Activated T-cell treated with anti-CD3 and anti-CD28 coated beads, Interleukin-2, amount 50 U/mL, for 72 hours (primary cell): ENCODE data around the gene FAM13A. TPM values are rescaled to one million over a fixed set of nuclear protein-coding genes. Genes with fewer than 3 reads are reported as not detected.
"Not testable (repeated sequence)": the region's sequence is repeated elsewhere in the genome, so short reads cannot be mapped to it uniquely, and the experiment has no call there.

Experiments
- ATAC-seq, 2 donors: fragments of 150-1000 bp; cut with Tn5 transposase; replicated peaks in 1 of 2; 2 replicates each; pipeline ENCODE4 v1.10.0; 2021; ENCODE audit warnings: moderate library complexity in 2 of 2, mild to moderate bottlenecking in 1 of 2
- DNase-seq, 2 donors: peaks; one replicate each; pipeline ENCODE4 v3.0.0; 2021 to 2022; ENCODE audit warnings: mixed read lengths in 1 of 2
- H3K27ac Mint-ChIP-seq: one replicate; pipeline ENCODE4 v1.8.0; 2022; ENCODE audit warnings: mild to moderate bottlenecking, moderate library complexity, mixed read lengths
- H3K27me3 Mint-ChIP-seq: one replicate; pipeline ENCODE4 v1.8.0; 2022; ENCODE audit warnings: low read depth, mixed read lengths
- H3K36me3 Mint-ChIP-seq, 2 donors: one replicate each; pipeline ENCODE4 v1.8.0; 2022; ENCODE audit warnings: mixed read lengths in 2 of 2, mild to moderate bottlenecking in 1 of 2; ENCODE audit not compliant: insufficient read depth in 2 of 2
- H3K4me1 Mint-ChIP-seq: one replicate; pipeline ENCODE4 v1.8.0; 2022; ENCODE audit warnings: low read depth, mixed read lengths
- H3K4me3 Mint-ChIP-seq, 2 donors: one replicate each; pipeline ENCODE4 v1.8.0; 2022; ENCODE audit warnings: mild to moderate bottlenecking in 2 of 2, mixed read lengths in 2 of 2, moderate library complexity in 2 of 2
- H3K9me3 Mint-ChIP-seq, 2 donors: one replicate each; pipeline ENCODE4 v1.8.0; 2022; ENCODE audit warnings: mixed read lengths in 2 of 2
- total RNA-seq, 2 donors: library from RNA; stranded (reverse); gene quantifications; one replicate each; pipeline ENCODE4 v1.2.3, GENCODE V29; 2022

The FAM13A gene
- total RNA-seq, 2 donors from 2014 or later = 4.4 to 5.9 TPM

DNA sequence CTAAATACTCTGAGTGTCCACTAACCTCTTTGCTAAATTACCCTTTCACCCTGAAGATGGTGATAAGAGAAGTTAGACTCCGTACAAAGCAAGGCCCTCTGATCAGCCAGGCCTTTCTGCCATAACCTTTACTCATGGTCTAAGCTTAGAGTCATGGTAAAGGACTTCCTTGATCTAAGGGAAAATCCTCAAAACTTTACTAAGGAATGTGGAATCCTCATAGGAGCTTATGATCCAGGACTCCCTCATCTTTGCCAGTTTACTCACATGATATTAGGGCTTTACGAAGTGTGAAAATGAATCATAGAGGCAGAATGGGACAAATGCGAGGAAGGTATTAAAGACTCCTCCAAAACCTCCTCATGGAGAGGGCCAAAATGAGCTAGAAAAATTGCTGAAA lies 7.9 kb upstream of the FAM13A start:
- H3K27ac Mint-ChIP-seq = no peak overlapping the region
- no peaks in the 10 kb centered on the region for H3K4me1 Mint-ChIP-seq
- H3K27me3 Mint-ChIP-seq = no peaks in the 10 kb centered on the region
- H3K9me3 Mint-ChIP-seq = peaks cover 10 to 11% of the 10 kb centered on the region in 2 donors
- DNase-seq = no peak
- no peak overlapping the region for H3K4me3 Mint-ChIP-seq
- ATAC-seq = no peak
- peaks cover 16 to 20% of the 10 kb centered on the region in 2 donors for H3K36me3 Mint-ChIP-seq

DNA sequence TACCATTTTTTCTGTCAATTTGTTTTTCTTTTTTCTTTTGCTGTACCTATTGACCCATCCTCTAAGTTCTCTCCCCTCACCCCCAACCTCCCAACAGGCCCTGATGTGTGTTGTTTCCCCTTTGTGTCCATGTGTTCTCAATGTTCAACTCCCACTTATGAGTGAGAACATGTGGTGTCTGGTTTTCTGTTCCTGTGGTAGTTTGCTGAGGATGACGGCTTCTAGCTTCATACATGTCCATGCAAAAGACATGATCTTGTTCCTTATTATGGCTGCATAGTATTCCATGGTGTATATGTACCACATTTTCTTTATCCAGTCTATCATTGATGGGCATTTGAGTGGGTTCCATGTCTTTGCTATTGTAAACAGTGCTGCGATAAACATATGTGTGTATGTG lies 859 bp upstream of the FAM13A start:
- DNase-seq, H3K4me3 Mint-ChIP-seq, H3K27ac Mint-ChIP-seq, ATAC-seq: not testable (repeated sequence)
- peaks cover 14% of the 10 kb centered on the region in 2 donors for H3K36me3 Mint-ChIP-seq
- peaks cover 33% of the 10 kb centered on the region for H3K4me1 Mint-ChIP-seq
- peaks cover 9 to 12% of the 10 kb centered on the region in 2 donors for H3K9me3 Mint-ChIP-seq
- H3K27me3 Mint-ChIP-seq = peaks cover 21% of the 10 kb centered on the region

DNA sequence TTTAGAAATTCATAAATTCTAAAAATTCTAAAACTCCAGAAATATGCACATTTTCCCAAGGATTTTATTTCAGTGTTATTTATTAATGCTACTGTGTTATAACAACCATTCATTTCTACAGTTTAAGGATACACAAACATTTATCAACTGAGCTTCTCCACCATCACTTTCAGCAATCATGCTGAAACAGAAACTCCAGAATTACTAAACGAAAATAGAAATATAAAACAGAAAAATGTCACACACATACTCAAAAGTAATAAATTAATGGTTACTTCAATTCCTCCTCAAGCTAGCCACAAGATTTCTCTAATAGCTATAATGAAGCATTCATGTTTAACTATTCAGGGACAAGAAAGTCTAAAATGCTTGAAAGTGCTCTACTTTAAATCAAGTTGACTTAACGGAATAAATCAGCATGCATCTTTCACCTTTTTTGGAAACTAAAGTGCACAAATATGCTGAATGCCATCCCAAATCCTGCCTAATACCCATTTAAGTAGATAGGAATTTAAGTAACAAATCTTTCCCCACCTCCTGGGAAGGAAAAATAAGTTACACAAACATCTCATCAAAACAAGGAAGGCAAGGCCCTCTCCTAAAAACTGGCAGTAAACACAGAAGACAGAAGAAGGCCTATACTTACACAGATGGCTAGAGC lies 563 bp downstream of the FAM13A start:
- Mint-ChIP-seq H3K4me3 (peak overlapping the region in 1 of 2 donors; percentile 1), H3K4me1 (peaks cover 33% of the 10 kb centered on the region), H3K36me3 (peaks cover 2 to 7% of the 10 kb centered on the region in 2 donors), H3K27me3 (peaks cover 26% of the 10 kb centered on the region), H3K9me3 (peaks cover 3 to 11% of the 10 kb centered on the region in 2 donors), H3K27ac (no peak overlapping the region)
- DNase-seq = no peak
- no peak for ATAC-seq

DNA sequence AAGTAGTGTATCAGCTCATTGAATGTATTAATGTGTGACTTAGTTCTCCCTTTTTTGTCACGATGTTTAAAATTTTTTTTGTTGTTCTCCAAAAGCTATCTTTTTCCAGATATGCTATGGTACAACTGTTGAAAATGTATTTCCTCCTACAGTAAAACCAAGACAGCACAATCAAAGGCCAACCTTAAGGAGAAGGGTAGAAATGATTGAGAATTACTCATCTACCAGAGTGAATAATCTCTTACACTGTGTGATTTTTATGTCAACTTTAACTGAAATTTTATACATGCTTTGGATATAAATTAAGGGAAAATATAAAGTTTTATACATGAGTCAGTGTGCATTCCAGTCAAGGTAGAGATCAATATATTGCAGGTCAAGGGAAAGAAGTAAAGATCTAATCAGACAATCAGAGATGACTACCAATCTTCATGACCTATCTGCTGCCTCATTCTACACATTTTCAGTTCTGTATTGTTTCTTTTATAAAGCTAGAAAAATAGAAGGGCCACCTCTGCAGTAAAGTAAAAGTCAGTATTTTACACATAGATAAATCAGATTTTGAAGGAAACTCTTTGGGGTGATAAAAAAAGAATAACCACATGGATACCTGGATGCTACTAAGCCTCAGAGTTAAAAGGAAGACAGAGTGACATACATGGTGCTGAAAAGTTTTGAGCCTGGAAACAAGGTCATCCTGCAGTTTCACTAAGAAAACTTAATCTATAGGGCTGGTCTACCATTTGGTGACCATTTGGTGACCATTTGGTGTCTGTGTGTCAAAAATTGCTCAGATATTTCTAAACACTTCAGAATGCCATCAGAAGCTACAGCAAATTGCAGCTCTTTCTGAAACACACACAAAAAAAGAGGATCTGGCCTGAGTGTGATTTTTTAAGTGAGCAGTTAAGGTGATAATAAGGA lies 1.6 kb downstream of the FAM13A start:
- H3K4me3 Mint-ChIP-seq = peak overlapping the region; percentile 18 to 63
- H3K9me3 Mint-ChIP-seq = peaks cover 3% of the 10 kb centered on the region in 2 donors
- H3K4me1 Mint-ChIP-seq = peaks cover 33% of the 10 kb centered on the region
- peaks cover 26% of the 10 kb centered on the region for H3K27me3 Mint-ChIP-seq
- DNase-seq = no peak
- peaks cover under 1 to 2% of the 10 kb centered on the region in 2 donors for H3K36me3 Mint-ChIP-seq
- peak; percentile 97 to 98 for ATAC-seq
- peak overlapping the region; percentile 81 for H3K27ac Mint-ChIP-seq

DNA sequence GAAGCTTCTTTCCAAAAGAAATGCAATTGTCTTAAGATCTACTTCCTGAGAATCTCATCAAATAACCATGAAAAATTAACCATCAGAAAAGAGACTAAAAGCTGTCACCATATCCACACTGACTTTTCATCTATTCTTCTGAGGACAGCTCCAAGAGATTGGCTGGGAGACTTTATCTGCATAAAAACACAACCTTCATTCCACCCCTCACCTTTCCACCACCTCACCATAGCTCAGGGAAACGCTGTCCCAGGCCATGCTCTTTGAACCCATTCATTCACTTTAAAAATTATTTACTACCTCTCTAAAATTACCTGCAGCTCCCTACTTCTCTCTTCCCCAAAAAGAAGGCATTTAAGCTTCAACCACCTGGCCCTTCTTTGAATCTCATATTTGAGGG lies 2.4 kb downstream of the FAM13A start:
- DNase-seq = no peak
- Mint-ChIP-seq H3K27ac (peak overlapping the region; percentile 81), H3K4me3 (no peak overlapping the region), H3K27me3 (peaks cover 26% of the 10 kb centered on the region), H3K36me3 (peaks cover 0 to 2% of the 10 kb centered on the region in 2 donors), H3K4me1 (peaks cover 33% of the 10 kb centered on the region), H3K9me3 (peaks cover 2 to 3% of the 10 kb centered on the region in 2 donors)
- ATAC-seq = no peak

DNA sequence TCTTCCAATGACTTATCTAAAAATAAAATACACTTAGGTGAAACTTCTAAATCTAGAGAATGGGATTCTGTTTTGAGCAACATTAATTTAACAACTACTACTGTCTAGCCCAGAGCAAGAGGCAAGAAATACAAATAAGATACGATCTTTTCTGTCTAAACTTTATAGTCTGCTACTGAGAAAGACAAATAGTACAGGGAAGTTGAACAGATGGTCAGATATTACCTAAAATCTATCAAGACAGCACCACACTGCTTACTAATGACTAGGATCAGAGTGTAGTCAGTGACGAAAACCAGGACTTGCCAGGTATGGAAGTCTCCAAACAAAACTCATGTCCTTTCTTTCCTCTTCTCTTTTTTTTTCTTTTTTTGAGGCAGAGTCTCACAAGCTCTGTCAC lies 7.1 kb downstream of the FAM13A start:
- H3K9me3 Mint-ChIP-seq = peaks cover 0 to 3% of the 10 kb centered on the region in 2 donors
- peaks cover 5% of the 10 kb centered on the region for H3K4me1 Mint-ChIP-seq
- DNase-seq (no peak), ATAC-seq (no peak)
- H3K27ac Mint-ChIP-seq = no peak overlapping the region
- no peak overlapping the region for H3K4me3 Mint-ChIP-seq
- H3K36me3 Mint-ChIP-seq = peaks cover 0 to 2% of the 10 kb centered on the region in 2 donors
- peaks cover 24% of the 10 kb centered on the region for H3K27me3 Mint-ChIP-seq

DNA sequence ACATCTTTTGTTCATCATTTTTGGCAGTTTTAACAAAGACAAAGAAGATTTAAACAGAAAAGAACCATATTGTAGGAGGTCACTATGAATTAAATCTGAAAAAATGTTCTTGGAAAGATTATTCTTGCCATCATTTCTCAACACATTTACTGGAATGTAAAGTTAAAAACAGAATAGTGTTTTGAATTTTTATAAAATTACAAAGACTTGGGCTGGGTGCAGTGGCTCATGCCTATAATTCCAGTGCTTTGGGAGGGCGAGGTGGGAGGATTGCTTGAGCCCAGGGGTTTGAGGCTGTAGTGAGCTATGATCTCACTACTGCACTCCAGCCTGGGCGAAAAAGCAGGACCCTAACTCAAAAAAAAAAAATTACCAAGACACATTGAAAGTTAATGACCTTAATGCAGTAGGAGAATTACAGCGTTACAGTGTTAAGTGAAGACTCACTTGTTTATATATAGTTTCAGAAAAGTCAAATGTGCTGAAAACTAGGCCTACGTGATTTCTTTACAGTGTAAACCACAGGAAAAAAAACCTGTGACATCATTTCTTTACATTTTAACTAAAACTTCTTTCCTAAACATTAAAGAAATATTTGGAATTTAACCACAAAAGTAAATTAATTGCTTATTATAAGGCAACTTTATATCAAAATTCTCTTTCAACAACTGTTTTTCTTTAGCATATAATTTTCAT lies 7.9 kb downstream of the FAM13A start:
- Mint-ChIP-seq H3K27me3 (peaks cover 17% of the 10 kb centered on the region), H3K9me3 (peaks cover 0 to 3% of the 10 kb centered on the region in 2 donors), H3K27ac (no peak overlapping the region), H3K36me3 (peaks cover 0 to 2% of the 10 kb centered on the region in 2 donors), H3K4me1 (no peaks in the 10 kb centered on the region), H3K4me3 (no peak overlapping the region)
- DNase-seq (no peak), ATAC-seq (no peak)

DNA sequence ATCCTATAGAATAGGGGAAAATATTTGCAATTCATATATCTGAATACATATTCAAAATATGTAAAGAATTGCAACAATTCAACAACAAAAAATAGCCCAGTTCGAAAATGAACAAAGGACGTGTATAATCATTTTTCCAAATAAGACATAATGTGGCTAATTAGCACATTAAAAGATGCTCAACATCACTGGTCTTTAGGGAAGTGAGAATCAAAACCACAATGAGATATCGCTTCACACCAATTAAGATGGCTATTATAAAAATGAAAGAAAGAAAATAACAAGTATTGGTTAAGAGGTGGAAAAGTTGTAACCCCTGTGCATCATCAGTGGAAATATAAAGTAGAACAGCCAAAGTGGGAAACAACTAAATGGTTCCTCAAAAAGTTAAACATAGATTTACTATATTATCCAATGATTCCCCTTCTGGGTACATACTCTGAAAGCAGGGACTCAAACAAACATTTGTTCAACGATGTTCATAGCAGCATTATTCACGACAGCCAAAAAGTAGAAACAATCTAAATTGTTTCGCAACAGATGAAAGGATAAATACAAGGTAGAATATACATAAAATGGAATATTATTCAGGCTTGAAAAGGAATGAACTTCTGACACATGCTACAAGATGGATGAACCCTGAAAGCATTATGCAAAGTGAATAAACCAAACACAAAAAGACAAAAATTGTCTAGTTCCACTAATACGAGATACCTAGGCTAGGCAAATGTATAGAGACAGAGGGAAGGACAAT lies 12.7 kb downstream of the FAM13A start:
- Mint-ChIP-seq H3K36me3 (no peaks in the 10 kb centered on the region), H3K4me1 (no peaks in the 10 kb centered on the region), H3K27ac (no peak overlapping the region), H3K9me3 (no peaks in the 10 kb centered on the region), H3K4me3 (no peak overlapping the region), H3K27me3 (no peaks in the 10 kb centered on the region)
- DNase-seq (no peak), ATAC-seq (no peak)

DNA sequence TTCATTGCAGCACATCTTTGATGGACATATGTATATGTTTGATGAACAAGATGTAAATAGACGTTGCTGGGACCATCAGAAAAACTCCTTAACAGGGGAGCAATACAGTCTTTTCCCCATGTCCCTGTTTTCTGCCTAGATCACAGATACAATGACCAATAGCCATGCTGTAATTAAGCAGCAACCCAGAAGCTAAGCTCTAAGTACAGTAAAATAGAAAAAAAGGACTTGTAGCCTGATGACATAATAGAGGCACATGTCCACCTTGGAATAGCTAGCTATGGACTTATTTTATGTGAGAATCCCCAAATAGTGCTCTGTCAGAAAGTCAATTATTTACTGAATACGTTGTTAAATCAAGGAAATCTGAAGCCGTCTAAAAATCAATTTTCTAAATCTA lies 14.9 kb downstream of the FAM13A start:
- no peak overlapping the region for H3K27ac Mint-ChIP-seq
- H3K36me3 Mint-ChIP-seq = no peaks in the 10 kb centered on the region
- H3K9me3 Mint-ChIP-seq = no peaks in the 10 kb centered on the region
- H3K4me3 Mint-ChIP-seq = no peak overlapping the region
- no peaks in the 10 kb centered on the region for H3K4me1 Mint-ChIP-seq
- ATAC-seq (no peak), DNase-seq (no peak)
- H3K27me3 Mint-ChIP-seq = no peaks in the 10 kb centered on the region

DNA sequence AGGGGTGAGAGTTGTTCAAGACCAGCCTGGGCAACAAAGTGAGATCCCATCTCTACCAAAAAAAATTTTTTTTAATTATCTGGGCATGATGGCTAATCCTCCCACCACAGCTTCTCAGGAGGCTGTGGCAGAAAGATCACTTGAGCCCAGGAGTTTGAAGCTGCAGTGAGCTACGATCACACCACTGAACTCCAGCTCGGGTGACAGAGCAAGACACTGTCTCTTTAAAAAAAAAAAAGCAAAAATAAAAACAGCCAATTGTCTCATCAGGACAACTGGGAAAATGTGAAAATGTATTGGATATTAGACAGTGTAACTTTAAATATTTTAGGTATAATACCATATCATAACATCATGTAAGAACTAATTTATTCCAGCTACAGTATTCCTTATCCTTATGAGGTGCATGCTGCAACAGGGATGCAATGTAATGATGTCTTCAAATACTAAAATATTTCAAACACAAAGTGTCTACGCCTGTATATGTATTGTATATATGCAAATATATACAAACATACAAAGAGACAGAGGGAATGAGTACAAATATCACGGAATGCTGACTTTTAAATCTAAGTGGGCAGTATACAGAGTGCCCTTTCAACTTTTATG lies 17.2 kb downstream of the FAM13A start:
- no peak overlapping the region for H3K4me3 Mint-ChIP-seq
- no peaks in the 10 kb centered on the region for H3K4me1 Mint-ChIP-seq
- no peak for ATAC-seq
- peaks cover 6% of the 10 kb centered on the region in 2 donors for H3K36me3 Mint-ChIP-seq
- DNase-seq = no peak
- no peaks in the 10 kb centered on the region for H3K27me3 Mint-ChIP-seq
- H3K9me3 Mint-ChIP-seq = peaks cover 0 to 9% of the 10 kb centered on the region in 2 donors
- H3K27ac Mint-ChIP-seq = no peak overlapping the region

DNA sequence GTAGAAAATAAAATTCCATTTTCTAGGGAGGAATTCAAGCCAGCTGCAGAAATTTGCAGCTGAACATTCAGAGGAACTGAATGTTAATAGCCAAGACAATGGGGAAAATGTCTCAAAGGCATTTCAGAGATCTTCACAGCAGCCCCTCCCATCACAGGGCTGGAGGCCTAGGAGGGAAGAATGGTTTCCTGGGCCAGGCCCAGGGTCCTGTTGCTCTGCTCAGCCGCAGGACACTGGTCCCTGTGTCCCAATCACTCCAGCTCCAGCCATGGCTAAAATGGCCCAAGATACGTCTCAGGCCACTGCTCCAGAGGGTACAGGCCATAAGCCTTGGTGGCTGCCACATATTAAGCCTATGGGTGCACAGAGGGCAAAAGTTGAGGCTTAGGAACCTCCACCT lies 20.4 kb downstream of the FAM13A start:
- Mint-ChIP-seq H3K27me3 (no peaks in the 10 kb centered on the region), H3K27ac (no peak overlapping the region), H3K4me3 (no peak overlapping the region), H3K36me3 (peaks cover 6% of the 10 kb centered on the region in 2 donors), H3K4me1 (no peaks in the 10 kb centered on the region), H3K9me3 (peaks cover 0 to 10% of the 10 kb centered on the region in 2 donors)
- no peak for ATAC-seq
- DNase-seq = no peak

DNA sequence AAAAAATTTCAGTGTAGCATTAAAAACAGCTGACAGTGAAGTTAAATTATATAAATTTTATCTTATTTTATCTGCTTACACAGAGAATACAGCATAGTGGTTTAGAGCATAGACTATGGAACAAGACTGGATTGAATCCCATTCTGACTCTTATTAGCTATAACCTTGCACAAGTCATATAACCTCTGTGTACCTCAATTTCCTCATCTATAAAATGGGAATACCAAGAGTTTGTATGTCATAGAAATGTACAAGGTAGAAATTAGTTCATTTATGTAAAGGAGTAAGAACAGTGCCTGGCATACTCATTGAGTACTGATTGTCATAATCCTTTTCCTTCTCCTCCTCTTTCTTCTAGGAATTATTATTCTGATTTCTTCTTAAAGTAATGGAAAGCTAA lies 25.7 kb downstream of the FAM13A start:
- ATAC-seq = no peak

More for the DNA sequence above, 25.7 kb downstream of the FAM13A start:
- Mint-ChIP-seq H3K27me3 (no peaks in the 10 kb centered on the region), H3K4me3 (no peak overlapping the region), H3K27ac (no peak overlapping the region), H3K4me1 (peaks cover 9% of the 10 kb centered on the region), H3K36me3 (peaks cover 5 to 6% of the 10 kb centered on the region in 2 donors), H3K9me3 (peaks cover 0 to 10% of the 10 kb centered on the region in 2 donors)
- DNase-seq = no peak
